HepG2 (cell line): ENCODE results near the gene ID4.

ENCODE experiments used
- HDAC2 ChIP-seq: sonication (generic); formaldehyde crosslinking; IDR thresholded peaks from 2 replicates; pipeline ENCODE4 v1.4.0; 2020; ENCODE audit warnings: missing genetic modification reagents
- YEATS4 ChIP-seq: sonication (generic); formaldehyde crosslinking; IDR thresholded peaks from 2 replicates; pipeline ENCODE4 v1.4.0; 2020; ENCODE audit warnings: missing genetic modification reagents, borderline replicate concordance

DNA sequence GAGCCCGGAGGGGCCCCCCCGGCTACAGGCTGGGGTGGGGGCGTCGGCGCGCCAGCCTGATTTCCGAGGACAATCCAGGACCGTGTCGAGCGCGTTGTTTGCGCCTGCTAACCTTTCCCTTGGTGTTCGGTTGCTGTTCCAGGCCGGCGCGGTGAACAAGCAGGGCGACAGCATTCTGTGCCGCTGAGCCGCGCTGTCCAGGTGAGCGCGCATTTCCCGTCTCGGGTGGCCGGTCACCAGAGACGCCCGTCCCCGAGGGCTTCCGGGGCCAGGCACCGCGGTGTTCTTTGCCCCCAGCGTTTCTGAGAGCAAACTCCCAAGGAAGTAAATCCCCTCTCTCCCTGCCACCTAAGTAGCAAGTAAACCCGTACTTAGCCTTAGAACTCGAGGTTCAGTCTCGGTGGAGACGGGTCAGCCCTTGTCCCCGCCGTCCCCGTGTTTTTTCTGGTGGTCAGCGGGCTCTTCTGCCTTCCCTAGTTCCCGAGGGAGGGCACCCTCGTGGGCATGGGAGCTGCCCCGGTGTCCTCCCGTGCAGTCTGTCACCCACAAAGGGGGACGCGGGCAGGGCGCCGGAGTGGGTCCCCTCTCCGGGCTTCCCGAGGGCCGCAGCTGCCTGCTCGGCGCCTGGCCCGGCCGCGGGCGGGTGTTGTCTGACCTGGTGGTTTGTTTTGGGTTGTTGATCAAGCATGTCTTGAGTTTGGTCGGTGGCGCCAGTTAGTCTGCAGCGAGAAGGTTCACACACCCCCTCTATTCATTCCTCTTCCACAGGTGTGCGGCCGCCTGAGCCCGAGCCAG is 1.5 kb downstream of the ID4 start:
- TF ChIP-seq YEATS4 (peak; percentile 56; the same call in 1 of the 2 replicates), HDAC2 (CRISPR knock-in tag) (no peak)
